K562 (cell line): ENCODE results near the gene CBFA2T3. TPM values are rescaled to one million over a fixed set of nuclear protein-coding genes. Genes with fewer than 3 reads are reported as not detected.

Experiments used
- ASH1L ChIP-seq: fragments of 450-650 bp; IDR thresholded peaks from 2 replicates; pipeline ENCODE4 v1.6.1; 2018; ENCODE audit warnings: borderline replicate concordance, mild to moderate bottlenecking, low read depth; ENCODE audit not compliant: partially characterized antibody
- BMI1 ChIP-seq: fragments of 150-350 bp; IDR thresholded peaks from 2 replicates; pipeline ENCODE4 v1.6.1; 2014; ENCODE audit warnings: low read length
- BRF1 ChIP-seq: IDR thresholded peaks from 3 replicates; pipeline ENCODE4 v1.6.1; 2011; ENCODE audit warnings: borderline replicate concordance, mild to moderate bottlenecking; ENCODE audit not compliant: insufficient read length; ENCODE audit errors: extremely low read depth
- ELF1 ChIP-seq: fragments of 200-800 bp; sonication (Bioruptor generic); IDR thresholded peaks from 2 replicates; pipeline ENCODE4 v1.6.1; 2016; ENCODE audit warnings: missing genetic modification characterization, missing compliant biosample characterization
- ELF4 ChIP-seq: fragments of 450-650 bp; formaldehyde crosslinking; IDR thresholded peaks from 2 replicates; pipeline ENCODE4 v1.4.0; 2022; ENCODE audit warnings: missing genetic modification characterization
- ELK1 ChIP-seq: sonication (generic); formaldehyde crosslinking; IDR thresholded peaks from 2 replicates; pipeline ENCODE4 v1.8.1; 2022; ENCODE audit warnings: missing genetic modification reagents
- EP400 ChIP-seq: fragments of 450-650 bp; IDR thresholded peaks from 2 replicates; pipeline ENCODE4 v1.6.1; 2017; ENCODE audit warnings: antibody characterized with exemption, mild to moderate bottlenecking, moderate library complexity
- HEY1 ChIP-seq: fragments of 250-450 bp; sonication (Bioruptor Pico); IDR thresholded peaks from 2 replicates; pipeline ENCODE4 v1.5.0; 2020; ENCODE audit warnings: mild to moderate bottlenecking, moderate library complexity, borderline replicate concordance
- MIER1 ChIP-seq: fragments of 450-650 bp; IDR thresholded peaks from 2 replicates; pipeline ENCODE4 v1.6.1; 2016; ENCODE audit warnings: antibody characterized with exemption, mild to moderate bottlenecking, low read depth
- NCOA6 ChIP-seq: fragments of 450-650 bp; IDR thresholded peaks from 2 replicates; pipeline ENCODE4 v1.6.1; 2017; ENCODE audit warnings: mild to moderate bottlenecking
- NFXL1 ChIP-seq: fragments of 450-650 bp; formaldehyde crosslinking; IDR thresholded peaks from 2 replicates; pipeline ENCODE4 v1.4.0; 2021; ENCODE audit warnings: mild to moderate bottlenecking
- RBM39 ChIP-seq: fragments of 200-400 bp; formaldehyde crosslinking; optimal IDR thresholded peaks from 2 replicates; pipeline ENCODE3; 2018; ENCODE audit warnings: low read depth, low read length
- SIRT6 ChIP-seq: IDR thresholded peaks from one replicate; pipeline ENCODE4 v1.6.1; 2012; ENCODE audit warnings: low read depth, mild to moderate bottlenecking, control low read depth, inconsistent platforms, low read length, moderate library complexity
- SNAPC5 ChIP-seq: fragments of 250-450 bp; sonication (Bioruptor Pico); IDR thresholded peaks from 2 replicates; pipeline ENCODE4 v1.8.0; 2021; ENCODE audit warnings: moderate library complexity, mild to moderate bottlenecking, inconsistent platforms
- SRSF7 ChIP-seq: fragments of 200-400 bp; formaldehyde crosslinking; optimal IDR thresholded peaks from 2 replicates; pipeline ENCODE3; 2017; ENCODE audit warnings: mild to moderate bottlenecking, low read depth, low read length
- TAF1 ChIP-seq: IDR thresholded peaks from 2 replicates; pipeline ENCODE4 v1.6.1; 2011; ENCODE audit warnings: mild to moderate bottlenecking, low read length, moderate library complexity; ENCODE audit not compliant: insufficient read depth, control insufficient read depth, severe bottlenecking; ENCODE audit errors: extremely low read depth
- VEZF1 ChIP-seq: fragments of 200-800 bp; sonication (Bioruptor generic); IDR thresholded peaks from 2 replicates; pipeline ENCODE4 v1.6.1; 2017; ENCODE audit warnings: missing genetic modification characterization, missing compliant biosample characterization
- ZC3H8 ChIP-seq: fragments of 450-650 bp; IDR thresholded peaks from 2 replicates; pipeline ENCODE4 v1.6.1; 2017
- ZEB2 ChIP-seq: fragments of 450-650 bp; IDR thresholded peaks from 2 replicates; pipeline ENCODE4 v1.6.1; 2016
- ZFP91 ChIP-seq: sonication (generic); formaldehyde crosslinking; IDR thresholded peaks from 2 replicates; pipeline ENCODE4 v1.8.0; 2022; ENCODE audit warnings: mild to moderate bottlenecking, missing genetic modification reagents
- ZNF12 ChIP-seq: sonication (generic); formaldehyde crosslinking; IDR thresholded peaks from 2 replicates; pipeline ENCODE4 v1.4.0; 2020; ENCODE audit warnings: mild to moderate bottlenecking, missing genetic modification reagents
- ZNF274 ChIP-seq: IDR thresholded peaks from 2 replicates; pipeline ENCODE4 v1.6.1; 2011; ENCODE audit warnings: low read depth, mild to moderate bottlenecking, low read length, moderate library complexity, borderline replicate concordance
- polyA plus RNA-seq, 8 experiments: library from polyadenylated mRNA; depleted of rRNA in 4 of 8; stranded (reverse) in 5 of 8; unstranded in 3 of 8; fragments of >200 nt; fragmentation: Nextera tagmentation in 2 of 8; fragmentation: Illumina TruSeq in 1 of 8; extraction: Ambion mirVana in 2 of 8; extraction: Trizol in 1 of 8; gene quantifications; 2 replicates each; pipeline versions ENCODE4 v1.2.1 to v1.2.3, GENCODE V29; 2011 to 2014; ENCODE audit warnings: inconsistent platforms in 1 of 8, missing spikeins in 1 of 8
- total RNA-seq, 7 experiments: library from RNA; depleted of rRNA in 6 of 7; stranded (reverse); fragments of >200 nt in 6 of 7; fragmentation: Illumina TruSeq in 2 of 7; extraction: Trizol in 2 of 7; gene quantifications; 2 replicates each; pipeline versions ENCODE4 v1.2.1 to v1.2.3, GENCODE V29; 2011 to 2021; ENCODE audit warnings: low replicate concordance in 1 of 7

CBFA2T3 gene
- total and polyA plus RNA-seq, 9 of the 15 experiments (the other 6 are each of a cell fraction or from before 2014, with no cell fraction given), result 2.3 to 145 (median 6.7) TPM

GRCh38 chr16:89020068-89020924 lies 43.3 kb upstream of the CBFA2T3 start (continued):
- TF ChIP-seq TAF1 (no peak), SRSF7 (no peak), NFXL1 (CRISPR knock-in tag) (0 out of 2 replicates have a peak, but pooled peaks have one; percentile 45), SNAPC5 (CRISPR knock-in tag) (no peak), RBM39 (no peak), ELK1 (no peak), HEY1 (no peak), ZNF274 (no peak), BMI1 (no peak), ZEB2 (no peak), ZNF12 (CRISPR knock-in tag) (peak; percentile 65; the same call in 1 of the 2 replicates), NCOA6 (no peak), ELF4 (CRISPR knock-in tag) (0 out of 2 replicates have a peak, but pooled peaks have one; percentile 16), ZC3H8 (no peak), SIRT6 (no peak), ELF1 (no peak), BRF1 (no peak), ASH1L (no peak), MIER1 (no peak), ZFP91 (no peak), EP400 (no peak; the same call in 1 of the 2 replicates), VEZF1 (CRISPR knock-in tag) (peak; percentile 37; the same call in 1 of the 2 replicates)
